Nephron progenitor cell (in vitro differentiated cells): Measurements from ENCODE around the gene TRAPPC4.
"Not testable (repeated sequence)": the region's sequence is repeated elsewhere in the genome, so short reads cannot be mapped to it uniquely, and the experiment has no call there.

Experiments used
- DNase-seq: peaks from one replicate; pipeline ENCODE4 v3.0.0; 2021
- H3K27ac Mint-ChIP-seq: 2 replicates; pipeline ENCODE4 v1.8.0; 2021; ENCODE audit warnings: mild to moderate bottlenecking, moderate library complexity, mixed read lengths
- H3K27me3 Mint-ChIP-seq: 2 replicates; pipeline ENCODE4 v1.8.0; 2021; ENCODE audit warnings: mild to moderate bottlenecking, low read depth, mixed read lengths; ENCODE audit not compliant: poor library complexity
- H3K36me3 Mint-ChIP-seq: 2 replicates; pipeline ENCODE4 v1.8.0; 2021; ENCODE audit warnings: low read depth, mixed read lengths
- H3K4me1 Mint-ChIP-seq: 2 replicates; pipeline ENCODE4 v1.8.0; 2021; ENCODE audit warnings: mixed read lengths
- H3K4me3 Mint-ChIP-seq: 2 replicates; pipeline ENCODE4 v1.8.0; 2021; ENCODE audit warnings: mild to moderate bottlenecking, moderate library complexity, mixed read lengths
- H3K9me3 Mint-ChIP-seq: 2 replicates; pipeline ENCODE4 v1.8.0; 2021; ENCODE audit warnings: mild to moderate bottlenecking, moderate library complexity, mixed read lengths
- CTCF ChIP-seq: fragments of 200-600 bp; sonication (generic); IDR thresholded peaks from 2 replicates; pipeline ENCODE4 v1.5.0; 2021; ENCODE audit warnings: antibody characterized with exemption

The TRAPPC4 gene

DNA sequence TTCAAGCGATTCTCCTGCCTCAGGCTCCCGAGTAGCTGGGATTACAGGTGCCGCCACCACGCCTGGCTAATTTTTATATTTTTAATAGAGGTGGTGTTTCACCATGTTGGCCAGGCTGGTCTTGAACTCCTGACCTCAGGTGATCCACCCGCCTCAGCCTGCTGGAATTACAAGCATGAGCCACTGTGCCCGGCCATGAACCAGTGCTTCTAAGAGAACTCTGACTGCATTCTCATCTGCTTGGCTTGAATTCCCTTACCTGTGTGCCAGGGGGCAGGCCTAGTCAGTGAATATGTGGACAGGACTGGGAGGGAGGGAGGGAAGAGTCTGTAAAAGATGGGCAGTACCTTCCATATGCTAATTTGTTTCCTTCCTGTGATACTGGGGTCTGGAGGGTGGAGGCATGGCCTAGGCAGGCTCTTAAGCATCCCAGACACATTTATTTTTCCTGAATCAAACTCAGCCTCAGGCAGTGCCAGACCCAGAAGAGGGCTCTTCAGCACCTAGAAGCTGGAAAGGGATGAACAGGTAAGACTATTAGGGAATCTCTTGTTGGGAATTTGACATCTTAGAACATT is 7.0 kb upstream of the TRAPPC4 start:
- Mint-ChIP-seq H3K36me3 (peaks cover 61% of the 10 kb centered on the region), H3K4me1 (peaks cover 14% of the 10 kb centered on the region), H3K27ac (no peak overlapping the region), H3K9me3 (no peaks in the 10 kb centered on the region), H3K27me3 (no peaks in the 10 kb centered on the region), H3K4me3 (no peak overlapping the region)
- TF ChIP-seq CTCF = no peak
- no peak for DNase-seq

DNA sequence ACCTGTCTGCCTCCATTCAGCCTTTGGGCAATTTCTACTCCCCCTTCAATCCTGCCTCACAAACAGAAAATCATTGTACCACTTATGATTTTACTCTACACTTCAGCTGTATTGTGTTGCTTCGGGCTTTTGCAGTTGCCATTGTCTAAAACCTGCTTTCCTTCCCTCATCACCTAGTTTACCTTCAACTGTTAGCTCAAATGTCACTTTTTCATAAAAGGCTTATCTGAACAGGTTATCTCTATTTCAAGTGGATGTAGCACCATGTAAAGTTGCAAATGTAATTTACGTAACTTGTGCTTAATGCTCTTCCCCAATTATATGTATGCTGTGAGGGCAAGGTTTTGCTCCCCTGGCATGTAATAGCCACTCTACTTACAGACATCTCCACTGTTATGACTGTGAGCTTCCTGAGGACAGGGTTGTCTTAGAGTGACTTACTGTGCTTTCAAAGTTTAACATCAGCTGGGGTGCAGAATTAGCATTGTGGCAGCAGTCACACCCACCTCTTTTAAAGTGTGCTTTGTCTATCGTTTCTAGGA is 5.9 kb upstream of the TRAPPC4 start:
- no peak for TF ChIP-seq CTCF
- Mint-ChIP-seq H3K27me3 (peaks cover under 1% of the 10 kb centered on the region), H3K27ac (peak overlapping the region; percentile 78), H3K4me1 (peaks cover 26% of the 10 kb centered on the region), H3K36me3 (peaks cover 57% of the 10 kb centered on the region), H3K4me3 (no peak overlapping the region), H3K9me3 (no peaks in the 10 kb centered on the region)
- DNase-seq = no peak

- DNase-seq = no peak
- Mint-ChIP-seq H3K27ac (peak overlapping the region; percentile 69), H3K27me3 (peaks cover 5% of the 10 kb centered on the region), H3K4me3 (no peak overlapping the region), H3K4me1 (peaks cover 38% of the 10 kb centered on the region), H3K36me3 (peaks cover 53% of the 10 kb centered on the region), H3K9me3 (no peaks in the 10 kb centered on the region)
- TF ChIP-seq CTCF = no peak
Measured at GRCh38 chr11:119014209-119014924, 4.2 kb upstream of the TRAPPC4 start.

- Mint-ChIP-seq H3K9me3 (no peaks in the 10 kb centered on the region), H3K4me3 (no peak overlapping the region), H3K4me1 (peaks cover 45% of the 10 kb centered on the region), H3K27ac (peak overlapping the region; percentile 90), H3K27me3 (peaks cover 7% of the 10 kb centered on the region), H3K36me3 (peaks cover 55% of the 10 kb centered on the region)
- no peak for TF ChIP-seq CTCF
- no peak for DNase-seq
Measured at GRCh38 chr11:119015054-119015611, 3.4 kb upstream of the TRAPPC4 start.

GRCh38 chr11:119016216-119017009 is 2.2 kb upstream of the TRAPPC4 start:
- Mint-ChIP-seq H3K4me3 (peak overlapping the region; percentile 100), H3K9me3 (no peaks in the 10 kb centered on the region), H3K36me3 (peaks cover 53% of the 10 kb centered on the region), H3K4me1 (peaks cover 50% of the 10 kb centered on the region), H3K27me3 (peaks cover 7% of the 10 kb centered on the region), H3K27ac (peak overlapping the region; percentile 75)
- no peak for TF ChIP-seq CTCF
- DNase-seq = no peak

DNA sequence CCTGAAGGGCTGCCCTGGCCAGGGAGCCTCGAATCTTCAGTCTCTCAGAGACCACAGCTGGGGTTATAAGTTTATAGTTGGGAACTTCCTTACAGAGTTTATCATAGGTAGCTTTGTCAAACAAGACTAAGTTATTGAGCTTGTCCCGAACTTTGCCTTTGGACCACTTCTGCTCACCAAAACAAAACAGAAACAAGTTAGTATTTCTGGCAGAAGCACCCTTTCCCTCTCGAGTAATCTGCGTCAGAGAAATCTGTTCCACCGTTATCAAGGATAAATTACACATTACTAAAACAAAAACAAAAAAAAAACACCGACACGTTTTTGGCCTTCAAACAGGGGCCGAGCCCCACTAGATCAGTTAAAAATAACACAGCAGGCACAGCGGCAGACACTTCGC is 1.2 kb upstream of the TRAPPC4 start:
- not testable (repeated sequence) for H3K27me3 Mint-ChIP-seq
- H3K36me3 Mint-ChIP-seq = peaks cover 58% of the 10 kb centered on the region

More for the DNA sequence above, 1.2 kb upstream of the TRAPPC4 start:
- peaks cover 55% of the 10 kb centered on the region for H3K4me1 Mint-ChIP-seq
- peak overlapping the region; percentile 100 for H3K4me3 Mint-ChIP-seq
- H3K27ac Mint-ChIP-seq = peak overlapping the region; percentile 100
- not testable (repeated sequence) for DNase-seq, H3K9me3 Mint-ChIP-seq
